ENCODE data around the gene PHACTR2. TPM values are rescaled to one million over a fixed set of nuclear protein-coding genes. Genes with fewer than 3 reads are reported as not detected.

Gene PHACTR2
- total RNA-seq, 1 experiment from 2014 or later: not detected

- Histone ChIP-seq H3K27ac (ENCODE audit: low read length) (no peak overlapping the region), H3K9ac (ENCODE audit: low read length) (no peak overlapping the region), H3K4me1 (ENCODE audit: low read length) (no peaks in the 10 kb centered on the region), H3K9me2 (replicated peaks; ENCODE audit: insufficient read depth, low read length) (no peaks in the 10 kb centered on the region), H3K9me3 (ENCODE audit: low read length) (no peaks in the 10 kb centered on the region), H3K4me2 (ENCODE audit: low read depth, low read length, poor library complexity, severe bottlenecking) (no peak overlapping the region), H4K20me1 (ENCODE audit: insufficient read depth, low read depth, low read length) (no peaks in the 10 kb centered on the region), H3K27me3 (ENCODE audit: low read length) (0 out of 2 replicates have a peak, but pooled peaks cover 2% of the 10 kb centered on the region), H2AFZ (ENCODE audit: low read length) (no peak overlapping the region), H3K36me3 (ENCODE audit: insufficient read depth, low read length) (no peaks in the 10 kb centered on the region), H3K4me3 (ENCODE audit: low read length) (no peak overlapping the region), H3K79me2 (ENCODE audit: low read length) (no peaks in the 10 kb centered on the region)
- DNase-seq: no peak
These were observed 13.4 kb downstream of the PHACTR2 start for GRCh38 chr6:143691155-143691554.

GRCh38 chr6:143691900-143692636 lies 14.3 kb downstream of the PHACTR2 start:
- Histone ChIP-seq H4K20me1 (ENCODE audit: insufficient read depth, low read depth, low read length) (no peaks in the 10 kb centered on the region), H3K79me2 (ENCODE audit: low read length) (no peaks in the 10 kb centered on the region), H3K27me3 (ENCODE audit: low read length) (0 out of 2 replicates have a peak, but pooled peaks cover 2% of the 10 kb centered on the region), H3K9me2 (replicated peaks; ENCODE audit: insufficient read depth, low read length) (no peaks in the 10 kb centered on the region), H3K9me3 (ENCODE audit: low read length) (no peaks in the 10 kb centered on the region), H3K9ac (ENCODE audit: low read length) (no peak overlapping the region), H3K4me1 (ENCODE audit: low read length) (no peaks in the 10 kb centered on the region), H3K4me3 (ENCODE audit: low read length) (no peak overlapping the region), H3K4me2 (ENCODE audit: low read depth, low read length, poor library complexity, severe bottlenecking) (no peak overlapping the region), H3K36me3 (ENCODE audit: insufficient read depth, low read length) (no peaks in the 10 kb centered on the region), H3K27ac (ENCODE audit: low read length) (no peak overlapping the region), H2AFZ (ENCODE audit: low read length) (no peak overlapping the region)
- DNase-seq: no peak

GRCh38 chr6:143692696-143693095 lies 14.9 kb downstream of the PHACTR2 start:
- Histone ChIP-seq H3K79me2 (ENCODE audit: low read length) (no peaks in the 10 kb centered on the region), H3K9me3 (ENCODE audit: low read length) (no peaks in the 10 kb centered on the region), H4K20me1 (ENCODE audit: insufficient read depth, low read depth, low read length) (no peaks in the 10 kb centered on the region), H3K9ac (ENCODE audit: low read length) (no peak overlapping the region), H3K4me3 (ENCODE audit: low read length) (no peak overlapping the region), H3K4me2 (ENCODE audit: low read depth, low read length, poor library complexity, severe bottlenecking) (no peak overlapping the region), H3K36me3 (ENCODE audit: insufficient read depth, low read length) (no peaks in the 10 kb centered on the region), H3K4me1 (ENCODE audit: low read length) (no peaks in the 10 kb centered on the region), H3K9me2 (replicated peaks; ENCODE audit: insufficient read depth, low read length) (no peaks in the 10 kb centered on the region), H3K27ac (ENCODE audit: low read length) (no peak overlapping the region), H3K27me3 (ENCODE audit: low read length) (0 out of 2 replicates have a peak, but pooled peaks cover 2% of the 10 kb centered on the region), H2AFZ (ENCODE audit: low read length) (no peak overlapping the region)
- DNase-seq: no peak

- Histone ChIP-seq H3K4me2 (ENCODE audit: low read depth, low read length, poor library complexity, severe bottlenecking) (no peak overlapping the region), H2AFZ (ENCODE audit: low read length) (no peak overlapping the region), H3K4me1 (ENCODE audit: low read length) (no peaks in the 10 kb centered on the region), H3K9me3 (ENCODE audit: low read length) (no peaks in the 10 kb centered on the region), H3K36me3 (ENCODE audit: insufficient read depth, low read length) (no peaks in the 10 kb centered on the region), H4K20me1 (ENCODE audit: insufficient read depth, low read depth, low read length) (no peaks in the 10 kb centered on the region), H3K9me2 (replicated peaks; ENCODE audit: insufficient read depth, low read length) (no peaks in the 10 kb centered on the region), H3K4me3 (ENCODE audit: low read length) (no peak overlapping the region), H3K9ac (ENCODE audit: low read length) (no peak overlapping the region), H3K79me2 (ENCODE audit: low read length) (no peaks in the 10 kb centered on the region), H3K27ac (ENCODE audit: low read length) (no peak overlapping the region), H3K27me3 (ENCODE audit: low read length) (0 out of 2 replicates have a peak, but pooled peaks cover 2% of the 10 kb centered on the region)
- DNase-seq: no peak
These were observed 16.2 kb downstream of the PHACTR2 start for GRCh38 chr6:143694013-143694412.

- no peaks in the 10 kb centered on the region for H3K79me2 ChIP-seq (ENCODE audit: low read length)
- H3K9ac ChIP-seq (ENCODE audit: low read length): no peak overlapping the region
- no peaks in the 10 kb centered on the region for H3K9me2 ChIP-seq (replicated peaks; ENCODE audit: insufficient read depth, low read length)
- H3K4me2 ChIP-seq (ENCODE audit: low read depth, low read length, poor library complexity, severe bottlenecking): no peak overlapping the region
- no peak overlapping the region for H3K27ac ChIP-seq (ENCODE audit: low read length)
- H3K4me1 ChIP-seq (ENCODE audit: low read length): no peaks in the 10 kb centered on the region
- no peaks in the 10 kb centered on the region for H4K20me1 ChIP-seq (ENCODE audit: insufficient read depth, low read depth, low read length)
- DNase-seq: no peak
- H3K36me3 ChIP-seq (ENCODE audit: insufficient read depth, low read length): no peaks in the 10 kb centered on the region
- H3K4me3 ChIP-seq (ENCODE audit: low read length): no peak overlapping the region
- no peaks in the 10 kb centered on the region for H3K9me3 ChIP-seq (ENCODE audit: low read length)
- H2AFZ ChIP-seq (ENCODE audit: low read length): no peak overlapping the region
- H3K27me3 ChIP-seq (ENCODE audit: low read length): 0 out of 2 replicates have a peak, but pooled peaks cover 2% of the 10 kb centered on the region
These were observed 16.8 kb downstream of the PHACTR2 start for GRCh38 chr6:143694560-143694959.

- Histone ChIP-seq H3K4me1 (ENCODE audit: low read length) (no peaks in the 10 kb centered on the region), H3K27ac (ENCODE audit: low read length) (no peak overlapping the region), H3K36me3 (ENCODE audit: insufficient read depth, low read length) (no peaks in the 10 kb centered on the region), H2AFZ (ENCODE audit: low read length) (no peak overlapping the region), H3K4me3 (ENCODE audit: low read length) (no peak overlapping the region), H3K79me2 (ENCODE audit: low read length) (no peaks in the 10 kb centered on the region), H3K9me3 (ENCODE audit: low read length) (no peaks in the 10 kb centered on the region), H3K27me3 (ENCODE audit: low read length) (0 out of 2 replicates have a peak, but pooled peaks cover 2% of the 10 kb centered on the region), H3K9ac (ENCODE audit: low read length) (no peak overlapping the region), H3K4me2 (ENCODE audit: low read depth, low read length, poor library complexity, severe bottlenecking) (no peak overlapping the region), H4K20me1 (ENCODE audit: insufficient read depth, low read depth, low read length) (no peaks in the 10 kb centered on the region), H3K9me2 (replicated peaks; ENCODE audit: insufficient read depth, low read length) (no peaks in the 10 kb centered on the region)
- DNase-seq: no peak
These were observed 17.6 kb downstream of the PHACTR2 start for GRCh38 chr6:143695130-143695968.

GRCh38 chr6:143695969-143696663 lies 18.4 kb downstream of the PHACTR2 start:
- Histone ChIP-seq H3K9me3 (ENCODE audit: low read length) (no peaks in the 10 kb centered on the region), H3K79me2 (ENCODE audit: low read length) (no peaks in the 10 kb centered on the region), H3K27me3 (ENCODE audit: low read length) (0 out of 2 replicates have a peak, but pooled peaks cover 2% of the 10 kb centered on the region), H4K20me1 (ENCODE audit: insufficient read depth, low read depth, low read length) (no peaks in the 10 kb centered on the region), H3K4me1 (ENCODE audit: low read length) (no peaks in the 10 kb centered on the region), H3K4me3 (ENCODE audit: low read length) (no peak overlapping the region), H3K27ac (ENCODE audit: low read length) (no peak overlapping the region), H3K9me2 (replicated peaks; ENCODE audit: insufficient read depth, low read length) (no peaks in the 10 kb centered on the region), H3K4me2 (ENCODE audit: low read depth, low read length, poor library complexity, severe bottlenecking) (no peak overlapping the region), H3K36me3 (ENCODE audit: insufficient read depth, low read length) (no peaks in the 10 kb centered on the region), H2AFZ (ENCODE audit: low read length) (no peak overlapping the region), H3K9ac (ENCODE audit: low read length) (no peak overlapping the region)
- DNase-seq: no peak

GRCh38 chr6:143696664-143697000 lies 18.9 kb downstream of the PHACTR2 start:
- DNase-seq: no peak
- H2AFZ ChIP-seq (ENCODE audit: low read length): no peak overlapping the region
- H3K9me2 ChIP-seq (replicated peaks; ENCODE audit: insufficient read depth, low read length): no peaks in the 10 kb centered on the region
- H3K4me1 ChIP-seq (ENCODE audit: low read length): no peaks in the 10 kb centered on the region
- H3K36me3 ChIP-seq (ENCODE audit: insufficient read depth, low read length): no peaks in the 10 kb centered on the region
- no peak overlapping the region for H3K4me2 ChIP-seq (ENCODE audit: low read depth, low read length, poor library complexity, severe bottlenecking)
- 0 out of 2 replicates have a peak, but pooled peaks cover 2% of the 10 kb centered on the region for H3K27me3 ChIP-seq (ENCODE audit: low read length)
- H3K27ac ChIP-seq (ENCODE audit: low read length): no peak overlapping the region
- no peak overlapping the region for H3K4me3 ChIP-seq (ENCODE audit: low read length)
- H4K20me1 ChIP-seq (ENCODE audit: insufficient read depth, low read depth, low read length): no peaks in the 10 kb centered on the region
- no peaks in the 10 kb centered on the region for H3K9me3 ChIP-seq (ENCODE audit: low read length)
- H3K79me2 ChIP-seq (ENCODE audit: low read length): no peaks in the 10 kb centered on the region
- H3K9ac ChIP-seq (ENCODE audit: low read length): no peak overlapping the region
